Fibroblast of skin of back (primary cell): ENCODE results near the gene CPVL.
"Not testable (repeated sequence)": the region's sequence is repeated elsewhere in the genome, so short reads cannot be mapped to it uniquely, and the experiment has no call there.

ENCODE experiments used
- DNase-seq: peaks from one replicate; pipeline ENCODE4 v3.0.0-alpha.2; 2013

The CPVL gene

DNA sequence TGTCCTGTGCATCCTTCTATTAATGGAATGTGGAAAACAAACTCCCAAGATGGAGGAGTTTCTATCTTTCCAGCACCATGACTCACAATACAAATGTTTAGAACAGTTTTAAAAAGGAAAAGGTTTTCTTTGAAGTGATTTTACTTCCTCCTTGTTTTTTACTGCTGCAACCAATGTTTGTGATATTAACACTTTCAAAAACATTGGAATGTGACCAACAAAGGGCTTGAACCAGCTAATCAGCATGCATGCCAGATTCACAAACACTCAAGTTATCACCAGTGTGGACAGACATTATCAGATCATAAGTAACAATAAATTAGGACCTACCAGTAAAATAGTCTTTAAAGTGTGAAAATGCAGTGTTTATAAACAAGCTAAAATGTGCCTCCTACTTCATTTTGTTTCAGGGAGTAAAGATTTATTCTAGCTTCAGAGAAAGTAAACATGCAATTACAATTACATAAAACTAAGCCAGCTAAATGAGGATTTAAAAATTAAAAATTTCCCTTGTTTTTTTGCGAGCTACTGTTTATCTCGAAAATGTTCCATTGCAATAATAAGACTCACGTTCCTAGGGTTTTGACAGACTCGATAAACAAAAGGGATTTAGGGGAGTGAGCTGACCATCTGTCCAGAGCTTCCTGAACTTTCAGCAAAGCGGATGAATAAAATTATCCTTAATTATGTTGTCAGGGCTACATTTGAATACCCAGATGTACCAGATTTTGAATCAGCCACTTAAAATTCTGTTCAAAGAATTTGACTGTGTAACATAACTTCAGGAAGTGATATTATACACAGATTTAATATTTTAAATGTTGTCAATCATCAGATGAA is 29.8 kb downstream of the CPVL start:
- DNase-seq, result no peak

DNA sequence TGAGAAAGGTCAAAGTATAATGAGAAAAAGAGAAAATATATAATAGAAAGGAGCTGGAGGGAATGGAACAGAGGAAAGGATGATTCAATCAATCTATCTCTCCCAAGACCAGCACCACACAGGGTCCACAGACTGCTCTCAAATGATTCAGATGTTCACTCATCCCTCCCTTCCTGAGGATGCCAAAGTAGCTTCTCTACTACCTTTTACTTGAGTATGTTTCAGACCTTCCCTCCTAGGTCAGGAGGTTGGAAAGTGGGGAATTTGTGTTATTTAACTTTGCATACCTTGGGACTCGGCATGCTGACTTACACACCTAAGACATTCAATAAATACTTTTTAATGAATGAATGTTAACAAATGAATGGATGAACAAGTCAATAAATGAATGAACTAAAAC is 30.6 kb downstream of the CPVL start:
- no peak for DNase-seq

DNA sequence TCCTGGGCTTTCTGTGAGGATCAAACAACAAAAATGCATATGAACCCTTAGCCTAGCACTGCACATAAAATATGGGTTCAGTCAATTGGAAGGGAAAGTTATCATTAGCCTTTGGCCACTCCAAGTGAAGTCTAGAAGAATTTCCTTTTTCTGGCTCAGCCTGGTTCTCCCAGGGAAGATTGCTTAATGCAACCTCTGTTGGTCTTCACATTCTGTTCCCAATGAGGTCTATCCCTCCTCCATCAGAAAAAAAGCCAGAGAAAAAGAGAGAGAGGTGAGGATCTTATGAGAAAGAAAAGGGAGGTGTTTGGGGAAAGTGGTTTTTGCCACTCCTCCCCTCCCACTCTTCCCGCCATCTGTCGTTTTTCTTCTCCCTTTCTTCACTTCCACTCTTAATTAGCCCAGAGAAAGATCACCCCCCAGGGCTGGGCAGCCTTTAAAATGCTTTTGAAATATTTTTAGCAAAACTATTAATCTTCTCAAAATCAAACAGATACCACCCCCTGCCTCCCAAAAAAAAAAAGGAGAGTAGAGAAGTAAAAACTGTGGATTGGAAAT is 31.1 kb downstream of the CPVL start:
- DNase-seq, result no peak

DNA sequence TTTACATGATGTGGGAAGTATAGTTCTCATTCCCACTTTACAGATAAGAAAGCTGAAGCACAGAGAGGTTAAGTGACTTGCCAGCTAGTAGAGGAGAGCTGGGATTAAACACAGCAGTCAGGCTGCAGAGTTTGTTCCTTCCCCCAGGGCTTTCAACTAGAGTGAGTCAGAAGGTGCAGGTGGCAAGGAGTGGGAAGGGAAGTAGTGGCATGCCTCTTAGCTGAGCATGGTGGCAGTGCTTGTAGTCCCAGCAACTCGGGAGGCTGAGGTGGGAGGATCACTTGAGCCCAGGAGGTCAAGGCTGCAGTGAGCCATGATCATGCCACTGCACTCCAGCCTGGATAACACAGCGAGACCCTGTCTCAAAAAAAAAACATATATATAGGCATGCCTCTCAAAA is 32.1 kb downstream of the CPVL start:
- not testable (repeated sequence) for DNase-seq

DNA sequence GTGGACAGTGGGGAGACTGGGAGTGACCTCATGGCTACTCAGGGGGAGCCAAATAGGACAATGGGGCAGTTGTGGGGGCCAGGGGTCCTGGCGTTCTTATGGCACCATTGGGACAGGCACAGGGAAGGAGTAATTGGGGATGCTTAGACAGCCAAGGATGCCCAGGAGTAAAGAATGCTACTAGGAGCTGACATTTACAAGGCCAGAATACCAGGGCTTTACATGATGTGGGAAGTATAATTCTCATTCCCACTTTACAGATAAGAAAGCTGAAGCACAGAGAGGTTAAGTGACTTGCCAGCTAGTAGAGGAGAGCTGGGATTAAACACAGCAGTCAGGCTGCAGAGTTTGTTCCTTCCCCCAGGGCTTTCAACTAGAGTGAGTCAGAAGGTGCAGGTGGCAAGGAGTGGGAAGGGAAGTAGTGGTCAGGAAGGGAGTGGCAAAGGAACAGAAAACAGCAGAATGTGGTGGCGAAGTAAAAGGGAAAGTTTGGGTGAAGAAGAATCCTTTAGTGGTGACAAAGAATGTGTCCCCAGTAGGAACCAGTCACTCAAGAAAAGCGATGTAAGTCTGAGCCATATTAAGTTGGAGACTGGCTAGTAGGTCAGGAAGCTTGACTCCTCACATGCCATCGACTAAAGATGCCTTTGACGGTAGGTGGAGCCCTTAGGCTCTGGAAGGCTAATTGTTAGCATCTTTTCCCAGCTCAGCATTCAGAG is 32.8 kb downstream of the CPVL start:
- DNase-seq, result peak; percentile 39

DNA sequence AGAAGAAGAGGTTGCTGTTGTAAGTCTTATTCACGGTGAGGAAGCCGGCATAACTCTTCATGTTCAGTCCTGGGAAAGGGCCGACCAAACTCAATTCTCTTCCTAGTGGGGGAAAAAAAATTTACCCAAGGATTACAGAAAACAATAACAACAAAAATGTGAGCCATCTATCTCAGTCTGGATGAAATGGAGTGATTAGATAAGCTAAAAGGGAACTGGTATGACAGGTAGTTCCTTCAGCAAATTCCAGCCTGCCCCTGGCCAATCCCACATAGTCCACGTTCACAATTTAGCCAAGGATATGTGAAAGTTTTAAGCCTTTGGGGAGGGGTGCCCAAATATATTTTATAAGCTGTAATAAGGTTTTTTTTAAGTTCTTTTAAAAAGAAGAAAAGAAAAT is 33.6 kb downstream of the CPVL start:
- DNase-seq, result no peak

DNA sequence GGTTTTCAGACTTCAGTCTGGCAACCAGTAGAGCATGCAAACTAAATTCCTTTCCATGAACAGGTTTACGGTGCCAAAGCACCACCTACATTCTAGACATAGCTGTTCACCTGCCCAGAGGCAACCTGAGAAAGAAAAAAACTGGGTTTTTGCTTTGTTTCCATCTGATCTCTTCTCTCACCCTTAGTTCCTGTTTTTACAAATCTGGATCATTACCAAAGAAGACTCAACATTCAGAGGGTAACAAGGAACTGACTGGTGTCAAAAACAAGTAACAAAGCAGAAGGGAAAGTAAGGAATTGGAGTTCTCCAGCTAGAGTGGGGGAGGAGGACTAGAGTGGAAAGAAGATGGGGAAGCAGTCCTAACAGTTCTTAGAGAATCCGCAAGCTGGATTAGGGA is 36.4 kb downstream of the CPVL start:
- no peak for DNase-seq

DNA sequence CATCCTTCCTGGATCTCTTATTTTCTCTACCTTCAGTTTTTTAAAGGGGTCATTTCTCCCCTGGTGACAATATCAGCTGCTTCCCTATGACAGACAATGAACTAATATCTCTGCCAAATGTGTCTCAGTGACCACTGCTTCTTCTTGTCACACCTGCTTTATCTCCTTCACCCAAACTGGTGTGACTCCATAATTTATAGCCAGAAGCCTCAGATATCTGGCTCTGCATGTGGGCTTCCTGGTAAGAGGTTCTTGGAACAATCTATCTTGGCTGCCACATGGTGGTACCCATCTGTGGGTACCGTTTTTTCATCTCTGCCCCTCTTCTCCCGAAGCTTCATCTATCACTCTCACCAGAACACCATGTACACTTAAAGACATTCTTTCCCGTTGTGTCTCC is 37.0 kb downstream of the CPVL start:
- DNase-seq, result no peak

DNA sequence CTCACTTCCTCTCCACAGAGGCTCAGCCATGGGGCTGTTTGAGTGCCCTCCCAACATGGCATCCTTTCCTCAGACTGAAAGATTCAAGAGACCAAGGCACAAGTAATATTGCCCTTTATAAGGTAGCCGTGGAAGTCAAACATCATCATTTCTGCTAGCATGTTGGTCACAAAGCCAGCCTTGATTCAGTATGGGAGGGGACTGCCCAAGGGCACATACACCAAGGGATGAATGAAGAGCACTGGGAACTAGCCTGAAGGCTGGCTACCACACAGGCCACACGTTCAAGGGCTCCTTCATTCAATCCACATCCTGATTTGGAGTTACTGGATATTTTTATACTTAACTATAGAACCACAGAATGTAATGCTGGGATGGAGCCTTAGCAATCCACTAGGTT is 39.3 kb downstream of the CPVL start:
- DNase-seq, result no peak

DNA sequence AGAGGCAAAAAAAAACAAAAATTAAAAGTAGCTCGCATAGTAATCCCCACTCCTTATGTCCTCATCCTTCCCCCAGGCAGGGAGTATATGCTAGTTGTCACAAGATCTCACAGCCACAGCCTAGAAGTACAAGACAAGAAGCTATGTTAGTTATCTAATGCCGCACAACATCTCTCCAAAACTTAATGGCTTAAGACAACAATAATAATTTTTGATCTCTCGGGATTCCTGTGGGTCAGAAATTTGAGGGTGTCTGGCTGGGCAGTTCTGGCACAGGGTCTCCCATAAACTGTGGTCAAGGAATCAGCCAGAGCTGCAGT is 39.7 kb downstream of the CPVL start:
- no peak for DNase-seq

DNA sequence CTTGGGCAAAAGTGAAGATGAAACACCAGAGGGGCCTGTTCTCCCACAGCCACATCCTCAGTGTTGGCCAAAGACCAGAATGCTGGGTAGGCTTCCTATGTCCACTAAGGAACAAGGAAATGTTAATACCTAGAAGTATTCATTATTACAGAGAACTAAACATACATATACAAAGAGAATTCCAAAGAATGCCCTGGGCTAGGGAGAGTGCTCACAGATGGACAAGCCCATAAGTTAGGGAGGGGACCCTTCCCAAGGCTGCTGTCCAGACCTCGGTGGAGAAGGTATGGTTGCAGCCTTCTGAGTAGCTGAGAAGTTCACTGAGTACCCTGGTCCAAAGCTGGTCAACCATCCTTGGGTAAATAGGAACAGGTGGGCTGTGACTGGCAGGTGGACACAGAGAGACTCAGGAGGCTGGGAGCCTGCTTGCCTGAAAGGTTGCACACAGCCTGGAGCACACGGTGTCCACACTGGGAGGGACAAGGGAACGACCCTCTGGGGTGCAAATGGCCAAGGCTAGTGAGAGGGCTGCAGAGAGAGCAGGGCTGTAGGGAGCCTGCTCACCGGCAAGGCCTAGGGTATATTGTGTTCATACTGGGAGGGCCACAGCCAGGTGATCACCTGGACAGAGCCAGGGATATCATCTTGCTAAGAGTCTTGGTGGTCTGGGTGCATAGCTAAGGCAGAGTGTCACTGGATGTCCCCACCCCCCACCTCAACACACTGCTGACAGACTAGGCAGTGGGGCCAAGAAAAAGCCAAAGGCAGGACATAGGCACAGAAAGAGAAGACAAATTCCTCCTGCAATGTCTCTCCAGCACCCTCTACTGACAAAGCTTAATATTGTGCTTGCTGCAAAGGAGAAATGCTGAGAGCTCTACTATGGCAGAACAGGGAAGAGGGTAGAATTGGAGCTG is 40.3 kb downstream of the CPVL start:
- peak; percentile 69 for DNase-seq

DNA sequence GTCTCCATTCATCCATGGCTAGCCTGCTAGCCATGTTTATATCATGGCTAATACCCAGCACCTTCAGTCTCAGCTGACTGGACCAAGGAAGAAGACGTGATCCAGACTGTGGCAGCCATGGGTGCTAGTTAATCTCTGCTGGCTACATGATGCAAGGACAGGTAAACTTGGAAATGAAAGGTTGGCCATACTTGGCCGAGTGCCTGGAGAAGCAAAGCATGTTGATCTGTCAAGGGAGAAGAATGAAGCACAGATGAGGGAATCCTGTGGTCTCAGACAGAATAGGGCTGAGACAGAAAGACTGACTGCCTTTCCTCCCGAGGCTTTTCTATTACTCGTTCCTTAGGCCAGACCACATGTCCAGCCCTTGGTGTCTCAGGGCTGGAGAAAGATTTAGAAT is 41.1 kb downstream of the CPVL start:
- no peak for DNase-seq

DNA sequence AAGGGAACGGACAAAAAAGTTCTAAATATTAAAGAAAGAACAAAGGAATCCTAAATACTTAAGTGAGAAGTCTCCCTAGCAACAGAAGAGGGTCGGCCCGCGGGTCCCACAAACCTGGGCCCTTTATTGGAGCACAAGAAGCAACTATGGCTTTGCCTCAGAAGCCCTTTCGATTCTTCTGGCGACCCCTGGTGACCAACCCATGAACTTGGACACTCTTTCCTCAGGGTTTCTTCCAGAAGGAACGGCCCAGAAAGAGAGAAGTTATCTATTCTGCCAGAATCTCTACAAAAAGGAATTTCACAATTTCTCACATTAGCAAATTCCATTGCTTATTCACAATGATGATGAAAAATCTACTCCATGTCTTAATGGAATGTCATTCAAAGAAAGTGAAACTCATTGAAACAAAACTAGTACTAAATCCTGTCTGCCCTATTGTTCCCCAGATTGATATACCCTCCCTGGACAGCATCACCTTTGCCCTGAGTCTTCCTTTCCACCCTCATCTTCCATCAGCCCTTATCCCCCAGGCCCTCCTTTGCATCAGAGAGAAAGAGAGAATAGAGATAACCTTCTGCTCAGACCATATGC is 43.7 kb downstream of the CPVL start:
- DNase-seq, result peak; percentile 64

DNA sequence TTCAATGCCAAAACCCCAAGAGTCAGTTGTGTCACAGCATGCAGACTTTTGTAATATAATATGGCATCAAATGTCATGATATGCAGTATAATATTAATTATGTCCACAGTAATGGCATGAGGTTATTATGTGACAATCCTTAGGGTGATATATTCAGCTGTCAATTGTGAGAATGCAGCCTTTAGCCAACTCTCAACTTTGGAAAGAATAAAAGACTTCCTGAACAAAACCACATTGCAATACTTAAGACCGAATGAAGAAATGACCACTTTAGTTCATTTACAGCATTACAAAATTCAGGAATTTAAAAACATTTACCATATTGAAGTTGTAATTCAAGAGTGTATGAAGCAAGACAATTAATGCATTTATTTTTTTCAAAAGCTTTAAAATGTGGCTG is 45.4 kb downstream of the CPVL start:
- no peak for DNase-seq

DNA sequence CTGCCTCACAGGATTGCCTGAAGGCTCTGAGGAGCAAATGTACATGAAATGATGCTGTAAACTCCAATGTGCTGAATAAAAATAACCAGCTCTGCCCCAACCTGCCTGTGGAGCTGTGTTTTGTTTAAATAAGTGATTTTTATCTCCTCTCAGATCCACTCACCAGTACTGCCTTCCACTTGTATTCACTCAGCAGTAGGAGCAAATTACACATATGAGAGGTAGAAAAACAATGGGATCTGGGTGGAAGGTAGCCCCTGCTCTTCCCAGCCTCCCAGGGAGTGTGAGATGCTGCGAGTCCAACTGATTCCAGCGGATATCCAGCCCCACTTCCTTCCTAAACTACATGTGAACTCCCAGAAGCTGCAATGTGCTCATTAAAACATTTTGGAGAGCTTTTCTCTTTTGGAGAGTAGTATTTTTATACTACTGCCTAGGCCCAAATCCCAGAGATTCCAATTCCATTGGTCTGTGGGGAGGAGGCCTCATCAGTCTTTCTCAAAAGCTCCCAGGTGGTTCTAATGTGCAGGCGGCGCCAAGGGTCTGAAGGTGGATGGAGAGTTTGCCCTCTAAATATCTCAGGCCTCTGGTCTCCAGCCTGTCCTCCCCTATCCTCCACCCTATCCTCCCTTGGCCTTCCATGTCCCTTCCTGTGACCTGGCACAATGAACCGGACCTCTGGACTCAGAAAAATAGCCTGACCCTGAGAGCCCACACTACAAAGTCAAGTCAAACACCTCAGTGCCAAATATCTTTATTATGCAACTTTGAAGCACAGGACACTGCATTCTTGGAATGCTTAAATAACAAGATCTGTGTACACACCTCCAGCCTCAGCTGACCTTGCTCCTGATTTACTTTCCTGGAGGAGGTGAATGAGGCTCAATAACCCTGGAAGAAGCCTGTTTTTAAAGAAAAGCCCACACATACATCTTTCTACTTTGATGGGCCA is 46.2 kb downstream of the CPVL start:
- DNase-seq, result no peak

DNA sequence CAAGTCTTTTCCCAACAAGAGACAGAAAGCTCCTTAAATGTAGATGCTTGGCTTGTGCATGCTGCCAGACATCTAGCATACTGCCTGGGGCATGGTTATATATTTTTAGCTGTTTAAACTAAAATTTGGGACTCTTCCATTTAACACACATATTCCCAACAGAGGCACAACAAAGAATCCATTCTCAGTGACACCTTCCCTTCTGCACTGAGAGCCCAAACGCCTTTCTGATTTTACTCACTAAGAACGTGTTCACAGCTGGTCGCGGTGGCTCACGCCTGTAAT is 49.9 kb downstream of the CPVL start:
- no peak for DNase-seq

DNA sequence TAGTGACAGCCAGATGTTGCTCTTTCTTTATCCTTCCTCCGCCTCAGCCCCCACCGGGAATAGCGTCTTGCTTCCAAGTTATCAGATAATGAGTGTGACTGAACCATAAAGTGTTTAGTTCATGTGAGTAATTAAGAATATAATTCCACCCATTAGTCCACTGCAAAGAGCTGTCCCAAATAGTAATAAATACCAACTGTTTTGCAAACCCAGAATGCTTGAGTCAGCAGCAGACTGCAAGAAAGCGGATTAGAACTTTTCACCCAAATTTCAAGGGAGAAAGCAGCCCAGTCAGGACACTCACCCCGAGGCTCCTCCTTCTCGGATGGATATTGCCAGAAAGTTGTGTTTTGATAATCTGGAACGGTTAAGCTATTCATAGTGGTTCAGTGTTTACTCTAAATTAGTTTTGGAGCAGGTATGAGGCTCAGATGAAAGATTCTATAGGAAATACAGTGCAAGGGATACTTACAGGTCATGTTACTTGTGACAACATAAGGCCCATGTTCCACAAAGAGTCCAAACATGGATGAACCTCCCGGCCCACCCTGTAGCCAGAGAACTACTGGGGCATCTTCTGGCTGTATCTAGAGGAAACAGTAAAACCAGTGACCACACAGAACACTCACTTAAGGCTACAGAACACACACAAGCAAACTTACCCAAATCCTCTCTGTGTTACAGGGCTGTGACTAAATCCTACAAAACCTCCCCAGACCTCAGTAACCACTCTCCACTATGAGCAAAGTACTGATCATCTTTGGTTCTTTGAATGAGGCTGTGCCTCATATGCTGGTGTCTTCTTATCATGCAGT is 50.5 kb downstream of the CPVL start:
- no peak for DNase-seq

DNA sequence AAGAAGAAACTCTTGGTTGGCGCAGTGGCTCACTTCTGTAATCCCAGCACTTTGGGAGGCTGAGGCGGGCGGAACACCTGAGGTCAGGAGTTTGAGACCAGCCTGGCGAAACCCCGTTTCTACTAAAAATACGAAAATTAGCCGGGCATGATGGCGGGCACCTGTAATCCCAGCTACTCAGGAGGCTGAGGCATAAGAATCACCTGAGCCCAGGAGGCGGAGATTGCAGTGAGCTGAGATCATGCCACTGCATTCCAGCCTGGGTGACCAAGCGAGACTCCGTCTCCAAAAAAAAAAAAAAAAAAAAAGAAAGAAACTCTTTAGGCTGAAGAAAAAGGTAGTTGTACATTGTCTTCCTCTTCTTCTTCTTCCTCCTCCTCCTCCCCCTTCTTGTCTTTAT is 53.2 kb downstream of the CPVL start:
- not testable (repeated sequence) for DNase-seq

DNA sequence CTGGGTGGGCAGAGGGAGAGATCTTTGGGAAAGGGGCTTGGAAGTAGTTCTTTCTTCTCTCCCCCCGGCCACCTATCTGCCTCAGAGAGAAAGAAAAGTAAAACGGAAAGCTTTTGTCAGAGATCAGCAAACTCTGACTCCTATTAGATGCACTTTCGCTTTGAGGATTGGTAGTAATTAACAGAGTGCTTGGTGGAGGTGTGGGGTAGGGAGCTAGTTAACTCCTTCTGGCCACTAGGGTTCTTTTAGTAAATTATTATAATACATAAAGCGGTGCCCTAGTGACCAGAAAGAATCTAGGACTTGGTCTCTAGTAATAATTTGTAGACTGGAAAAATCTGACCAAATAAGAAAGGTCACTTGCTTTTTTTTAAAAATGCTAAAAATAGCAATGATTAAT is 54.6 kb downstream of the CPVL start:
- no peak for DNase-seq

DNA sequence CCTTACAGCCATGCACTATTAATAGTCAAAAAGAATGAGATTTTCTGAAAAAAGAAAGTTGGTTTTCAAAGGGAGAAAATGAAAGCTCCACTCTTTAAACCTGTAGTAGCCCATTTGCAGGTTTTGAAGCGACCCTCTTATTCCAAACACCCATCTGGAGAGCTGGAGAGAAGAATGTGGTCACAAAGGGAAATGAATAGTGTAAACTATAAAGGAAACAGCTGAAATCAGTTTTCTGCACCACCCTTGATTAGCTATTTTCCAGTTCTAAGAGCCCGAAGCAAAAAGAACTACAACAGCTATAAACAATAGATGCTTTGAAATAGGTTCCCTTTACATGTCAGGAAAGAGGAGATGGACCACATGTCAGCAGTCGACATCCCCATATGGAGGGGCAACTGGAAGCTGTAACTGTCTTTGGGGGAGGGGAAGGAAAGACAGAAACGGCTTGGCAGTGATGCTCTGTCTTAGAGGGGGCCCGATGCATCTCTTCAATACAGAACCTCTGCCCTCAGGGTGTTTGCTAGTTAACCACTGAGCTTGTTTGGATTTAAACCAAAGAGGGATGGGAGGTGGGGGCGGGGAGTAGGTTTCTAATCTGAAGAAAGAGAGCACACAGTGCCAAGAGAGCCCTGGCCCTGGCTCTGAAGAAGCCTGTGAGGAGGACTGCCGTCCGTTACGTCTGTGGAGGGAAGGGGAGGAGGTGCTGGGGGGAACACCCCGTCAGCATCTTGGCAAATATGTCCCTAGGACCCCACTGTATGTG is 55.3 kb downstream of the CPVL start:
- no peak for DNase-seq
